Measurements from ENCODE around the gene MIDN.

- TF ChIP-seq EZH2 (IDR thresholded peaks at IDR 0.05; ENCODE audit: insufficient read depth, poor library complexity, severe bottlenecking) = no peak
- TF ChIP-seq EZH2phosphoT487 (IDR thresholded peaks at IDR 0.05; ENCODE audit: insufficient read depth, low read depth) = no peak
Measured at GRCh38 chr19:1219786-1220476, 28.5 kb upstream of the MIDN start.

All from GM23248 (cell line).